NCI-H2081 treated with DMSO at 0.1 percent for 48 hours (cell line): ENCODE measurements around the gene BRD4.
"Not testable (repeated sequence)": the region's sequence is repeated elsewhere in the genome, so short reads cannot be mapped to it uniquely, and the experiment has no call there.

Experiments
- DNase-seq: peaks from one replicate; lab custom pipeline; 2025; lab: John Stamatoyannopoulos, UW

The BRD4 gene

GRCh38 chr19:15360015-15360414, 27.7 kb upstream of the BRD4 start:
- DNase-seq: not testable (repeated sequence)

GRCh38 chr19:15358918-15359317, 26.6 kb upstream of the BRD4 start:
- no peak for DNase-seq

DNA sequence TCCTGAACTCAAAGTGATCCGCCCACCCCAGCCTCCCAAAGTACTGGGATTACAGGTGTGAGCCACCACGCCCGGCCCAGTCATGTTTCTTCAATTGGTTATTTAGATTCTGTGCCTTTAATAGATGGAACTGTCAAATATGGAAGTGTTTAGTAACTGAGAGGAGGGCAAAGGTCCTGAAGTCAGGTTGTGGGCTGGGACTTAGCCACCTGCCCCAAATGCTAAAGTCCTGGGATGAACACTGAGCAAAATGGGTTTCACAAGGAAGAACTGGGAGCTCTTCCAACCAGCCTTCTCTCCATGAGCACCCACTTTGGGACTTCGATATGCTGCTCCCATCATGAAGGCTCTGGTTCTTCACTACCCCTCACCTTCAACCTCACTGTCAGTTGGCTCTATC, 25.6 kb upstream of the BRD4 start:
- DNase-seq: no peak

DNA sequence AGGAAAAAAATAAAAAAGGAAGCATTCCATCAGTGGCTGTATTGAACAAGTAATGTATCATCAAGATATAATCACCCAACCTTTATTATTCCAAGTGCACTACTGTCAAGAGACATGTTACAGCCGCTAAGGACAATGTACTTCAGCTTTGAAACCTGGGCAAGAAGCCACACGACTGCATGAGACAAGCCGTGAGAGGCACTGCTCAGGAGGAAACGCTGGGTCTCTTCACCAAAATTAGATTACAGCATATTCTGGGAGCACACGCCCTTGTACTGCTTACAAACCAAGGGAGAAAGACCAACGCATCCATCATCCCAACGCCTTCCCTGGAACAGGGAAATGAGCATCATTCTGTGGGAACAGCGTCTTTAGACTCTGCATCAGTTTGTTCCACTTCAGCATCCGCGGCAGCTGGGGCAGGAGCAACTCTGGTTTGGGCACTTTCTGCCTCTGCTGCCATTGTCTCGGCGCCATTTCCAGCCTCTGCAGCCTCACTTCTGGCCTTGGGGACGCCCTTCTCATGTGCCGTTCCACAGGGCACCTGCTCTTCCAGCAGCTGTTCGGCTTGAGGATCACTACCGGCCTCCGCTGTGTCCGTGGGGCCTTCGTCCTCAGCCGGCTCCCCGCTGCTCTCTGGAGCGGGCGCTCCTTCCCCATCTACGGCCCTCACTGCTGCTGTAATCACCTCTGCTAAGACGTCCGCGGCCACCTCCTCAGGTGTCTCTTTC, 22.4 kb upstream of the BRD4 start:
- no peak for DNase-seq

GRCh38 chr19:15353908-15354307, 21.6 kb upstream of the BRD4 start:
- DNase-seq: no peak

DNA sequence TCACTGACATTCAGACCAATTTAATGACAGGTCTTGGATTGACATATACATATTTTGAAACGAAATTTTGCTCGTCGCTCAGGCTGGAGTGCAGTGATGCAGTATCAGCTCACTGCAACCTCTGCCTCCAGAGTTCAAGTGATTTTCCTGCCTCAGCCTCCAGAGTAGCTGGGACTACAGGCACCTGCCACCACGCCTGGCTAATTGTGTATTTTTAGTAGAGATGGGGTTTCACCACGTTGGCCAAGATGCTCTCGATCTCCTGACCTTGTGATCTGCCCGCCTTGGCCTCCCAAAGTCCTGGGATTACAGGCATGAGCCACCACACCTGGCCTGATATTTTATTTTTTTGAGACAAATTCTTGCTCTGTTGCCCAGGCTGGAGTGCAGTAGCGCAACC, 20.2 kb upstream of the BRD4 start:
- not testable (repeated sequence) for DNase-seq

- DNase-seq: not testable (repeated sequence)
Measured at GRCh38 chr19:15341328-15341727, 9.0 kb upstream of the BRD4 start.

- DNase-seq: no peak
Measured at GRCh38 chr19:15340086-15340485, 7.7 kb upstream of the BRD4 start.

DNA sequence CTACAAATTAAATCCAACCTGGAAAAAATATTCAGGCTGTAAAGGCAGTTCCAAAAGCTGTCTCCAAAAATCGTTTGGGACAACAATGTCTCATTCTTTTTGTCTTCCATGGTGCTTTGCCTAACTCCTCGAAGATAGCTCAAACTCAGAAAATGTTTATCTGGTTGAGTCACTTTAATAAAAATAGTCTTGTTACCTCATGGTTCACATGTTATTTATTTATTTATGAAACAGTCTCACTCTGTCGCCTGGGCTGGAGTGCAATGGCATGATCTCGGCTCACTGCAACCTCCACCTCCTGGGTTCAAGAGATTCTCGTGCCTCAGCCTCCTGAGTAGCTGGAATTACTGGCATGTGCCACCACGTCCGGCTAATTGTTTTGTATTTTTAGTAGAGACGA, 4.9 kb upstream of the BRD4 start:
- DNase-seq: no peak

DNA sequence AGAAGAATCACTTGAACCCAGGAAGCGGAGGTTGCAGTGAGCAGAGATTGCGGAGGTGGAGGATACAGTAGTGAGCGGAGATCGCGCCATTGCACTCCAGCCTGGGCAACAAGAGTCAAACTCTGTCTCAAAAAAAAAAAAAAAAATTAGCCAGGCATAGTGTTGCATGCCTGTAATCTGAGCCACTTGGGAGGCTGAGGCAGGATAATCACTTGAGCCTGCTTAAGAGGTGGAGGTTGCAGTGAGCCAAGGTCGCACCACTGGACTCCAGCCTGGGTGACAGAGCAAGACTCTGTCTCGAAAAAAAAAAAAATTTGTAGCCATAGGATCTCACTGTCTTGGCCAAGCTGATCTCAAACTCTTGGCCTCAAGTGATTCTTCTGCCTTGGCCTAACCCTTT, 3.7 kb upstream of the BRD4 start:
- not testable (repeated sequence) for DNase-seq

- no peak for DNase-seq
Measured at GRCh38 chr19:15331419-15332310, 674 bp downstream of the BRD4 start.

DNA sequence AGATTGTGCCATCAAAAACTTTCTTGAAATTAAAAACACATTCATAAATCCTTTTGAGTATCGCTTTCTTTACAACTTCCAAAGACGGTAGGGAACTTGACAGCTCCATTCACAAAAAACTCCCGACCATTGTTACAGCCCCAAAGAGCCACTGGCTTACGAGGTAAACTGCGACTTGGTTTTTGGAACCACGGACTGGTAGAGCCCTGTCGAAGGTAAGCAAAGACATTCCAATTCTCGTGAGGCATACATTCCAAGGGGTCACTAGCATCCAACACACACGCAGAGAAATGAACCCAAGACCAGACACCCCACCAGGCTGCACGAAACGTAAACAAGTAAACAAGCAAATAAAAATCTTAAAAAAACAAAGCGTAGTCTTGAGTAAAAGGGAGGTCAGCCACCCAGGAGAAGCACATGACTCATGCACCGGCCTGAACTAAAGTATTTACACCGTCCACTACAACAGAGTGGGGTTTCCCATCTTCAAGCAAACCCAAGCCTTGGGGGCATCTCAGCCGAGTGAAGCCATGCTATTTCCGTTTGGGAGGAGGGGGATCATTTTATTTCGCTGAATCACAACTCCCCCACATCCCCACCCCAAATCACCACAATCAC, 1.4 kb downstream of the BRD4 start:
- no peak for DNase-seq

DNA sequence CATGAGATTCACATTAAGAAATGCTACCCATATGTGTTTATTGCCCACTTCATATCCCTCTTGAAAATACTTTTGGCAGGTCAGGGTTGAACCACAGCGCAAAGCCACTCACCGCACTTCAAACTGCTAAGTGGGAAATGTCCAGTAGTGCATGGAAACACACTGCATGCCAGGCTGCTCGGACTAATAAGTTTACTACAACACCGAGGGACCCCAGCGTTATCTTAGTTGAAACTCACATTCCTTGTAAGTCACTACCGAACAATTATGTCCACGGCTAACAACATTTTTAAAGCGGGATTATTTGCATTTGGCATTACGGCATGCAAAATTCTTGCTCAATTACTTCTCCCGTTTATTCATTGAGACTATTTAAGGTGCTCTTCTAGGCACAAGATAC, 4.0 kb downstream of the BRD4 start:
- DNase-seq: no peak

DNA sequence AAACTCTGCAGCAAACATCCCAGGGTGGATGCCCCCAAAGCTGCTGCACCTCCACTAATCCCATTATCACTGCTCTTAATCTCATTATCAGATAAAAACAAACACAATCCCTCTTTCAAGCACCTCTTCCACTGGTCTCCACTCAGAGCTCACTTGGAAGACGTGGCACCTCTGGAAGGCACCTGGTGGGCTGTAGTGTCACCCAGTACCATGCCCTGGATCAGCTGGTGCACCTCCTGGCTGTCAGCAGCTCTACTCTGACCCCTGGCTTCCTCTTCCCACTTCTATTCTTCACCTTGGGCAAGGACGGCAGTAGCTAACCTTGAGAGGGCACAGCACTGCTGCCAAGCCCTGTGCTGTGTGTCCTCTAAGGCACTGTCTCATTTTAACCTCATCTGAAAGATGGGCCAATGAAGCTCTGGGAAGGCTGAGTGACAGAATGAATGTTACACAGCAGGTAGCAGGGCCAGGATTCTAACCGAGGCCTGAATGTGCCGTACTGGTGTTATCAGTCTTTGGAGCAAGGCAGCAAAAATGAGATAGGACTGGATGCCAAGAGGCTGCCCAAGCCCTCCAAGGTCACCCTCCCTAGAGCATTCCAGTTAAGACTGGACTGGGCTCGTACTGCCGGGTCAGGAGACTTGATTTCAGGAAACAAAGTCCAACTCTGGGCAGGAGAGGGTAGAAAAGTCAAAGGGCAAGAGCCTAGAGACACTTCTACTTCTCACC, 7.4 kb downstream of the BRD4 start:
- DNase-seq: no peak

DNA sequence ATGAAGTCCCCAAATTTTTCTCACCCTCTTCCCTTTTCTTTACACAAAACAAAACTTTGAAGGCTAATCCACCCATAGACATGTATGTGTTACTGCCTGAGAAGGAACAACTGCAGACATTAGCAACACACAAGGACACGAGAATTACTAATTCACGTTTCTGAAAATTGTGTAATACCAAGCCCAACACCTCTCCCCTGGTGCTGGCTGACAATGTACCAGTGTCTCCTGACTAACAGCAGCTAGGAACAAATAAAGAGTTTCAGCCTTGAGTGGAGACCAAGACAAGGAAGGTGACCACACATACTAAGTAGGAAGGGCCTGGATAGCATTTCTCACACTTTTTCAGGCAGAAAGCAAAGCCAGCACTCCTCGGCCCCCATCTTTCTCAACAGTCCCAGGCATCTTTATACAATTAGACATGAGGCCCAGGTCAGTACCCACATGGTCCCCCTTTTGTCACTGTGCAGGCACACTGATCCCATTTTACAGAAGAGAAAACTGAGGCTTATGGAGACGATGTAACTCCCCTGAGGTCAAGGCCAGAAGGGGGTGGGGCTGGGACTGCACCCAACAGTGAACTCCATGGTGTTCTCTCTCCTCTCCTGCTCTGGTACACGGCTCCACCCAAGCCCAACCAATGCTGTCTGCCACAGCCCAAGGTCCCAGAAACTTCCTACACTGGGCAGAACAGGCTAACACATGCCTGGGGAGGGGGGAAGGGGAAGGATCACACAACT, 8.7 kb downstream of the BRD4 start:
- no peak for DNase-seq

DNA sequence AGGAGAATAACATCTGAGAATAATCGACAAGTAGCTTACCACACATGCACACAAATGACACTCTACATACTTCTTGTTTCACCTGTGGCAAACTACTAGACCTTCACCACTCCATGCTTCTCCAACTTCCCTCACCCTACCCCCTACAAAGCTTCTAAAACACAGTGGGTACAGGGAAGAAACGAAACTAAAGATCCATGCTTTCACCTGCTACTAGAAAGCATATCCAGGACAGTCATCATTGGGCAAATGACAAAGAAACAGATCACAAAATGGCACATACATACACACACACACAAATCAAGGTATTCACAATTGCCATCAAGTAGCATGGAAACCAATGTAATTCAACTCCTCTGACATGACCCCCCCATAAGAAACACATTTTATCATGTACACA, 10.6 kb downstream of the BRD4 start:
- DNase-seq: no peak

DNA sequence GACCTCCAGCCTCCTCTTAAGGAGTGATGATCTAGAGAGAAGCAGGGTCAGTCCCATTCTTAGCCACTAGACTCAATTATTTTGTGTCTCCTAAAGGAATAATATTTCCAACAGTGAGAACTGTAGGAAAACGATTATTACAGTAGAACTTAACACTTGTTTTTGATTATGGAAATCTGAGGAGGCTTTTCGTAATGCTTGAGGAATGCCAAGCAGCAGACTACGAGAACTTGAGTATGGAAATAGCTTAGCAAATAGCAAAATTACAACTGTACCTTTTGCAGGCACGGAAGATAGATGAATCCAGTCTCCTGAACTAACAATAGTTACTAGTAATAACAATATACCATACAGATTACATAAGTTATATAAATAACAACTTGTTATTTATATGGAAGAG, 12.2 kb downstream of the BRD4 start:
- DNase-seq: no peak

DNA sequence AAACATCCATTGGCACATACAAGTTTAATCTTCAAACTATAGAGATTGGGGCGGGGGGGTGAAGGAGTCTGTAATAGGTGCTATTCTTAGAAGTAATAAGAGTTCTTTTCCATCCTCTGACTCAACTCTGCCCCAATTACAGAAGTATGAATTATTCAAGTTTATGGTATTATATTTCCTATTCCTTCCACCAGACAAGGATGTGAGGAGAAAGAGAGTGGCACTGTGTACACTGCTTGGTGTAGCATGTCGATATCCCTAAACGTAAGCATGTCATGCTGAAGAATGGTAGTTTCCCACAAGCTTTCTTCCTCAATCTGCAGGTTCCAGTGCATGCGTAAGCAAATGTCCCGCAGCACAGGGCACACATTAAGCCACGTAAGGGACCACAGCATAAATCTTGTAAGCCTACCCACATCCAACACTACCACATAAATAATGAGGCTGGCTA, 14.1 kb downstream of the BRD4 start:
- no peak for DNase-seq

GRCh38 chr19:15317392-15318071, 14.8 kb downstream of the BRD4 start:
- DNase-seq: no peak

GRCh38 chr19:15316498-15316897, 15.8 kb downstream of the BRD4 start:
- DNase-seq: no peak

DNA sequence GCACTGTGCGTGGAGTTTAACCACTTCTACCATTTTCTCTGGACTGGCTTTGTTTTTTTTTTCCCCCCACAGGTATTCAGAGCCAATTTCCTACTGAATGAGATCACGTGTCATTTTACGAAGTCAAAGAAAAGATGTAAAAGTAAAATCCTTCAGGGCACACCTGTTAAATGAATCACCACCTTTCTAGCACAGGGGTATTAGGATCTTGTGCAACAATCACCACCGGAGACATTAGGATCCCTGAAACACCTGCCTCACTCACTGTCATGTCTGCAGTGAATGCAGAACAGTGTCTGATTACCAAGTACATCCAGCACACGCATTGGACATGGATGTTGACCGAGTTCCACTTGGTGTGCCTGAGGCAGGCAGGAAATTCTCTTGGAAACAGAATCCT, 17.2 kb downstream of the BRD4 start:
- no peak for DNase-seq
